Body of pancreas (tissue), 4 donors: ENCODE measurements around the gene ELOVL7. TPM values are rescaled to one million over a fixed set of nuclear protein-coding genes. Genes with fewer than 3 reads are reported as not detected.

Experiments used
- ATAC-seq: fragments of 150-250 bp; one replicate; pipeline ENCODE4 v1.9.1; 2016
- DNase-seq, 4 donors: peaks; one replicate each; pipeline ENCODE4 v3.0.0-alpha.2; 2019
- H3K27ac ChIP-seq, 4 donors: fragments of 200-600 bp; sonication (generic); 1 replicate in 3 of 4; 2 replicates in 1 of 4; pipeline versions ENCODE4 v1.5.1 to v1.6.1; 2016 to 2019; ENCODE audit warnings: mild to moderate bottlenecking in 1 of 4, mixed read lengths in 1 of 4, moderate library complexity in 1 of 4
- H3K27me3 ChIP-seq, 2 donors: fragments of 200-600 bp; sonication (generic); one replicate each; pipeline ENCODE4 v1.6.0; 2016; ENCODE audit warnings: mild to moderate bottlenecking in 1 of 2
- H3K36me3 ChIP-seq, 2 donors: fragments of 200-600 bp; sonication (generic); replicated peaks in 1 of 2; 2 replicates each; pipeline ENCODE4 v1.5.1; 2016; ENCODE audit warnings: low read depth in 2 of 2; ENCODE audit not compliant: insufficient read depth in 1 of 2
- H3K4me1 ChIP-seq: fragments of 200-600 bp; sonication (generic); one replicate; pipeline ENCODE4 v1.6.0; 2016
- H3K4me3 ChIP-seq, 2 donors: fragments of 200-600 bp; sonication (generic); 1 replicate in 1 of 2; 2 replicates in 1 of 2; pipeline ENCODE4 v1.5.1; 2016 to 2019
- H3K9me3 ChIP-seq, 3 donors: fragments of 200-600 bp; sonication (generic); 1 replicate in 2 of 3; 2 replicates in 1 of 3; pipeline ENCODE4 v1.5.1; 2016
- CTCF ChIP-seq, 7 experiments: fragments of 450-650 bp in 4 of 7; fragments of 200-600 bp in 3 of 7; sonication (generic) in 3 of 7; IDR thresholded peaks; one replicate each; pipeline ENCODE4 v1.5.1; 2016 to 2019; ENCODE audit warnings: antibody characterized with exemption in 7 of 7
- POLR2A ChIP-seq, 3 donors: fragments of 450-650 bp; IDR thresholded peaks; one replicate each; pipeline ENCODE4 v1.6.1; 2016; ENCODE audit warnings: antibody characterized with exemption in 3 of 3, mild to moderate bottlenecking in 2 of 3
- WGBS, 2 donors: methylation state at CpG; one replicate each; pipeline ENCODE4 v1.1.5; 2017; 5-methylcytosine and 5-hydroxymethylcytosine counted together
- intact Hi-C: fragments of 100-400 bp; cut with DNase I; formaldehyde crosslinking; loops from one replicate; pipeline ENCODE4 v1.15.1; 2023
- total RNA-seq, 2 donors: library from RNA; depleted of rRNA; stranded (reverse); fragments of >200 nt; gene quantifications; one replicate each; pipeline ENCODE4 v1.1.0, GENCODE V29; 2016

ELOVL7 gene
- total RNA-seq, 2 donors from 2014 or later = 2.6 to 7.5 TPM

GRCh38 chr5:60794691-60795090 lies 49.4 kb downstream of the ELOVL7 start:
- intact Hi-C loops = no loop called here
- no peaks in the 10 kb centered on the region for H3K9me3 ChIP-seq
- no peak overlapping the region for H3K27ac ChIP-seq
- peaks cover 3% of the 10 kb centered on the region for H3K4me1 ChIP-seq
- no peaks in the 10 kb centered on the region for H3K27me3 ChIP-seq
- 84 to 97% methylated on average over 2 of the region's 2 CpGs for WGBS, 2 donors
- H3K36me3 ChIP-seq = no peaks in the 10 kb centered on the region
- DNase-seq (no peak), ATAC-seq (no peak)
- no peak overlapping the region for H3K4me3 ChIP-seq
- no peak for TF ChIP-seq CTCF (IDR thresholded peaks at IDR 0.05)
- no peak for TF ChIP-seq POLR2A (IDR thresholded peaks at IDR 0.05)

GRCh38 chr5:60792438-60792837 lies 51.6 kb downstream of the ELOVL7 start:
- WGBS, 2 donors = 83 to 96% methylated on average over 2 of the region's 2 CpGs
- ATAC-seq (no peak), DNase-seq (no peak)
- intact Hi-C loops = no loop called here
- H3K36me3 ChIP-seq = no peaks in the 10 kb centered on the region
- no peak for TF ChIP-seq POLR2A (IDR thresholded peaks at IDR 0.05)
- TF ChIP-seq CTCF (IDR thresholded peaks at IDR 0.05) = no peak
- H3K4me3 ChIP-seq = no peak overlapping the region
- H3K9me3 ChIP-seq = no peaks in the 10 kb centered on the region
- peaks cover 16% of the 10 kb centered on the region for H3K4me1 ChIP-seq
- H3K27ac ChIP-seq = no peak overlapping the region
- H3K27me3 ChIP-seq = no peaks in the 10 kb centered on the region

- H3K4me3 ChIP-seq = no peak overlapping the region
- 32 to 41% methylated on average over 3 of the region's 3 CpGs for WGBS, 2 donors
- H3K27ac ChIP-seq = peak overlapping the region in 3 of 4 donors; percentile 14 to 52 (median 47)
- H3K27me3 ChIP-seq = no peaks in the 10 kb centered on the region
- ATAC-seq (no peak), DNase-seq (no peak)
- TF ChIP-seq POLR2A (IDR thresholded peaks at IDR 0.05) (no peak), CTCF (IDR thresholded peaks at IDR 0.05) (no peak)
- H3K9me3 ChIP-seq = no peaks in the 10 kb centered on the region
- H3K36me3 ChIP-seq = no peaks in the 10 kb centered on the region
- peaks cover 16% of the 10 kb centered on the region for H3K4me1 ChIP-seq
- intact Hi-C loops = no loop called here
These were observed 54.5 kb downstream of the ELOVL7 start for GRCh38 chr5:60789551-60789950.

GRCh38 chr5:60788863-60789513 lies 55.1 kb downstream of the ELOVL7 start:
- 22 to 27% methylated on average over 3 of the region's 3 CpGs for WGBS, 2 donors
- intact Hi-C loops = no loop called here
- no peaks in the 10 kb centered on the region for H3K27me3 ChIP-seq
- no peaks in the 10 kb centered on the region for H3K36me3 ChIP-seq
- H3K4me3 ChIP-seq = no peak overlapping the region
- TF ChIP-seq CTCF (IDR thresholded peaks at IDR 0.05) = no peak
- TF ChIP-seq POLR2A (IDR thresholded peaks at IDR 0.05) = no peak
- H3K4me1 ChIP-seq = peaks cover 16% of the 10 kb centered on the region
- peak overlapping the region in 3 of 4 donors; percentile 14 to 52 (median 47) for H3K27ac ChIP-seq
- ATAC-seq (peak; percentile 69), DNase-seq (no peak)
- no peaks in the 10 kb centered on the region for H3K9me3 ChIP-seq

- intact Hi-C loops = no loop called here
- Histone ChIP-seq H3K4me3 (no peak overlapping the region), H3K27me3 (no peaks in the 10 kb centered on the region), H3K4me1 (no peaks in the 10 kb centered on the region), H3K27ac (no peak overlapping the region), H3K9me3 (no peaks in the 10 kb centered on the region), H3K36me3 (no peaks in the 10 kb centered on the region)
- no peak for TF ChIP-seq CTCF (IDR thresholded peaks at IDR 0.05)
- no peak for TF ChIP-seq POLR2A (IDR thresholded peaks at IDR 0.05)
- DNase-seq (no peak), ATAC-seq (no peak)
- WGBS, 2 donors = 89 to 90% methylated on average over 2 of the region's 2 CpGs
These were observed 64.6 kb downstream of the ELOVL7 start for GRCh38 chr5:60779466-60779865.
